ENCODE results near the gene ARHGAP9. TPM values are rescaled to one million over a fixed set of nuclear protein-coding genes. Genes with fewer than 3 reads are reported as not detected.

ARHGAP9 gene
- total and polyA plus RNA-seq, 12 donors = 1.3 to 46.4 (median 16.8) TPM

GRCh38 chr12:57467212-57467874 is 12.3 kb downstream of the ARHGAP9 start:
- Histone ChIP-seq H3K9me3 (replicated peaks in 1 of 3) (no peaks in the 10 kb centered on the region), H3K27me3 (no peaks in the 10 kb centered on the region), H3K36me3 (replicated peaks in 1 of 2) (no peaks in the 10 kb centered on the region), H3K4me1 (replicated peaks in 1 of 2) (peaks cover 3 to 5% of the 10 kb centered on the region in 2 donors), H3K27ac (no peak overlapping the region), H3K4me3 (no peak overlapping the region)
- TF ChIP-seq, protein P1, sequence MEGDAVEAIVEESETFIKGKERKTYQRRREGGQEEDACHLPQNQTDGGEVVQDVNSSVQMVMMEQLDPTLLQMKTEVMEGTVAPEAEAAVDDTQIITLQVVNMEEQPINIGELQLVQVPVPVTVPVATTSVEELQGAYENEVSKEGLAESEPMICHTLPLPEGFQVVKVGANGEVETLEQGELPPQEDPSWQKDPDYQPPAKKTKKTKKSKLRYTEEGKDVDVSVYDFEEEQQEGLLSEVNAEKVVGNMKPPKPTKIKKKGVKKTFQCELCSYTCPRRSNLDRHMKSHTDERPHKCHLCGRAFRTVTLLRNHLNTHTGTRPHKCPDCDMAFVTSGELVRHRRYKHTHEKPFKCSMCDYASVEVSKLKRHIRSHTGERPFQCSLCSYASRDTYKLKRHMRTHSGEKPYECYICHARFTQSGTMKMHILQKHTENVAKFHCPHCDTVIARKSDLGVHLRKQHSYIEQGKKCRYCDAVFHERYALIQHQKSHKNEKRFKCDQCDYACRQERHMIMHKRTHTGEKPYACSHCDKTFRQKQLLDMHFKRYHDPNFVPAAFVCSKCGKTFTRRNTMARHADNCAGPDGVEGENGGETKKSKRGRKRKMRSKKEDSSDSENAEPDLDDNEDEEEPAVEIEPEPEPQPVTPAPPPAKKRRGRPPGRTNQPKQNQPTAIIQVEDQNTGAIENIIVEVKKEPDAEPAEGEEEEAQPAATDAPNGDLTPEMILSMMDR (IDR thresholded peaks at IDR 0.05) = no peak
- no peak for TF ChIP-seq POLR2A (IDR thresholded peaks at IDR 0.05)
- 77 to 84% (median 81%) methylated on average over 8 to 12 of the region's 12 CpGs for WGBS, 4 donors
- no peak for DNase-seq
- intact Hi-C loops (cut with DNase I) = no loop called here

DNA sequence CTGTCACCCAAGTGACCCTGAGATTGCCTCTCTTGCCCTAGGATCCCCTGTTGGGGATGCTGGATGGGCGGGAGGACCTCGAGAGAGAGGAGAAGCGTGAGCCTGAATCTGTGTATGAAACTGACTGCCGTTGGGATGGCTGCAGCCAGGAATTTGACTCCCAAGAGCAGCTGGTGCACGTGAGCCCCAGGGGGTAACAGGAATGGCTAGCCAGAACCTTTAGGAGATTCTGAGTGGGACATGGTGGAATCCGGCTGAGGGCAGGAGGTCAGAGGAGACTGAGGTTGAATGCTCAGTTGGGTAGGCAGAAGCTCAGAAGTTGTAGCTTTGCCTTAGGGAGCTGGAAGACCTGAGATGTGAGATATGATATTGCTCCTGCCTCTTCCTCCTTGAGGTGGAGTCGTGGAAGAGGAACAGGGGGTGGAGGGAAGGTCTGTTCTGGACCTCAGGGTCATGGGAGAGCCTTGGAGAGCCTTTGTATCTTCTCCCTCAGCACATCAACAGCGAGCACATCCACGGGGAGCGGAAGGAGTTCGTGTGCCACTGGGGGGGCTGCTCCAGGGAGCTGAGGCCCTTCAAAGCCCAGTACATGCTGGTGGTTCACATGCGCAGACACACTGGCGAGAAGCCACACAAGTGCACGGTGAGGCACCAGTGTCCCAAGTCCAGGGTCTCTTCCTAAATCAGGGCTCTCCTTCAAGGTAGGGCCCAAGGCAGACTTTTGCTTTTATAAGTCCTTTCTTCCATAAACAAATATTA is 13.7 kb downstream of the ARHGAP9 start:
- Histone ChIP-seq H3K27me3 (no peaks in the 10 kb centered on the region), H3K9me3 (replicated peaks in 1 of 3) (no peaks in the 10 kb centered on the region), H3K4me3 (no peak overlapping the region), H3K36me3 (replicated peaks in 1 of 2) (no peaks in the 10 kb centered on the region), H3K27ac (no peak overlapping the region), H3K4me1 (replicated peaks in 1 of 2) (peaks cover 16 to 20% of the 10 kb centered on the region in 2 donors)
- TF ChIP-seq, protein P1 (IDR thresholded peaks at IDR 0.05) = no peak
- no peak for TF ChIP-seq POLR2A (IDR thresholded peaks at IDR 0.05)
- WGBS, 4 donors = 68 to 80% (median 79%) methylated on average over 13 to 14 of the region's 14 CpGs
- intact Hi-C loops (cut with DNase I) = no loop called here
- no peak for DNase-seq

DNA sequence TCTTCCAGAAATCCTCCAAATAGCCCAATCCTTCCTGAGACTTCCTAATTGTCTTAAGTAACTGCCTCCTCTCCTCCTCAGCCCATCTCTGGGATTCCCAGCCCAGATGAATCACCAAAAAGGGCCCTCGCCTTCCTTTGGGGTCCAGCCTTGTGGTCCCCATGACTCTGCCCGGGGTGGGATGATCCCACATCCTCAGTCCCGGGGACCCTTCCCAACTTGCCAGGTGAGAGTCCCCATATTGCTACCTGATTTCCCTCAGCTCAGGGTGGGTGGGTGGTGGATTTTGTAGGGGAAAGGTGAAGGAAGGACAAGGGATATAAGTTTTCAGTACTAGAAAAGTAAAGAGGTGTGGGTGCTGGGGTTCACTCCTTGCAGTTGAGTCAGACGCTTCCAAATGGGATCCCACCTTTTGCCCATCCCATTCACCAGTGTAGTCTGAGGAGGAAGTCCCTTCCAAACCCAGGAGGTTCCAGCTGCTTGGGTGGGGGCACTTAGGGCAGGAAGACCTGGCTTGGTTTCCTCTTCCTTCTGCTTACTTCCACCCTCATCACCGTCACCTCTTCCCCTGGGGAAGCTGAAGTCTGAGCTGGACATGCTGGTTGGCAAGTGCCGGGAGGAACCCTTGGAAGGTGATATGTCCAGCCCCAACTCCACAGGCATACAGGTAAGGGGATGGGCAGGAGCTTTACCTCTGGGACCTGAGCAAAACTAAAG is 14.5 kb downstream of the ARHGAP9 start:
- 67 to 84% (median 76%) methylated on average over 5 to 6 of the region's 6 CpGs for WGBS, 4 donors
- no peak overlapping the region for H3K27ac ChIP-seq
- no peak for DNase-seq
- intact Hi-C loops (cut with DNase I) = no loop called here
- no peak overlapping the region for H3K4me3 ChIP-seq
- H3K36me3 ChIP-seq (replicated peaks in 1 of 2) = no peaks in the 10 kb centered on the region
- no peaks in the 10 kb centered on the region for H3K9me3 ChIP-seq (replicated peaks in 1 of 3)
- TF ChIP-seq, protein P1 (IDR thresholded peaks at IDR 0.05) = no peak
- TF ChIP-seq POLR2A (IDR thresholded peaks at IDR 0.05) = no peak
- H3K4me1 ChIP-seq (replicated peaks in 1 of 2) = peaks cover 16 to 22% of the 10 kb centered on the region in 2 donors
- H3K27me3 ChIP-seq = no peaks in the 10 kb centered on the region

GRCh38 chr12:57464569-57464968 is 15.1 kb downstream of the ARHGAP9 start:
- intact Hi-C loops (cut with DNase I) = no loop called here
- no peak overlapping the region for H3K27ac ChIP-seq
- DNase-seq = no peak
- 88 to 95% (median 93%) methylated on average over 12 of the region's 12 CpGs for WGBS, 4 donors
- peaks cover 16 to 22% of the 10 kb centered on the region in 2 donors for H3K4me1 ChIP-seq (replicated peaks in 1 of 2)
- no peaks in the 10 kb centered on the region for H3K9me3 ChIP-seq (replicated peaks in 1 of 3)
- H3K36me3 ChIP-seq (replicated peaks in 1 of 2) = no peaks in the 10 kb centered on the region
- H3K4me3 ChIP-seq = no peak overlapping the region
- no peaks in the 10 kb centered on the region for H3K27me3 ChIP-seq
- TF ChIP-seq POLR2A (IDR thresholded peaks at IDR 0.05) = no peak
